Measurements from ENCODE around the gene GNAI3. TPM values are rescaled to one million over a fixed set of nuclear protein-coding genes. Genes with fewer than 3 reads are reported as not detected.

Gene GNAI3
- total and polyA plus RNA-seq, 2 of the 8 experiments (the other 6 are each of a cell fraction or from before 2014, with no cell fraction given), result 4.0 to 9.8 TPM

DNA sequence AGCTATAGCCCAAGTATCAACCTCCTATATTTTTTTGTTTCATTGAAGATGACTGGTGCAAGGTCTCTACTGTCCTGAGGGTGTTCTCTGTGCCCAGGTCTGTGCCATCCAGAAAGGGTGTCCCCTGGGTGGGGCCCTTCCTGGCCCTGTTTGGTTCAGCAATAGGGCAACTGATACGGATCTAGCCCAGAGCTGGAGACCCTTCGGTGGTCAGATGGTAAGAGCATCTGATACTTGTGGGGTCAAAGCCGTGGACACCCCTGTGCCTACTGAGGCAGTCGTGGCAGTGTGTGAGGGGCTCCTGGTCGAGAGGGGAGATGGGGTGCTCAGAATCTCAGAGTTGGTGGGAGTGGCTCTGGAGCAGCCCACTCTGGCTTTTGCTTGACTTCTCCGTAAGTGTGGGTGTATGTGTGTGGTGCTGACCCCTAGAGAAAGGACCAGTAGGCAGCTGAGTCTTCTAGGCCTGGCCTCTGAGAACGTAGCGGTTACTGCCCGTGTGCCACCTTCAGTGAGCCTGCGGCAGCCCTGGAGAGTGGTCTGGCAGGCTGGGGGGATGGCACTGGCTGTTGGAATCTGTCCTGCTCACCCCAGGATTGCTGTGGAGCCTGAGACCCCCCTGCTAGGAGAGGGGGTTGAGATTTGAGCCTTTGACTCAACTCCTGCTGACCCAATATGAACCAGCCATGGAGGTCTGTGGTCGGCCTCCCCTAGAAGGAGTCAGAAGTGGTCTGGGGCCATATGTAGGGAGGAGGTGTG, 73.9 kb downstream of the GNAI3 start:
- H4K5ac ChIP-seq (ENCODE audit: insufficient read length, low read depth, low read length), result no peak overlapping the region
- no peak overlapping the region for H2BK12ac ChIP-seq (ENCODE audit: low read depth, low read length)
- ChIA-PET CTCF (ENCODE audit: partially characterized antibody) (interaction anchor here (0.8 kb wide), 1 partner anchor 76 kb away, joined by 3 read pairs; no protein-coding TSS in a partner anchor), POLR2A (ENCODE audit: partially characterized antibody) (no interaction called here)
- H3K4me2 ChIP-seq (ENCODE audit: insufficient read depth in 1 of 2, low read depth in 2 of 2, low read length in 2 of 2), result no peak overlapping the region; a peak in 1 of 4 replicates
- H2AK5ac ChIP-seq (ENCODE audit: low read depth, low read length), result no peak overlapping the region
- H3K36me3 ChIP-seq (ENCODE audit: control insufficient read depth in 2 of 4, insufficient read depth in 4 of 4, low read length in 3 of 4), result peaks cover 0 to 6% (median 2%) of the 10 kb centered on the region in 4 experiments; a peak in 5 of 8 replicates
- H4K91ac ChIP-seq (replicated peaks; ENCODE audit: insufficient read length, low read length), result no peak overlapping the region
- H3K23ac ChIP-seq (ENCODE audit: insufficient read length), result no peak overlapping the region
- H3K23me2 ChIP-seq (ENCODE audit: low read depth, low read length), result peaks cover 16% of the 10 kb centered on the region
- H3K4ac ChIP-seq (replicated peaks; ENCODE audit: insufficient read length, low read depth, low read length), result peak overlapping the region; percentile 75
- peaks cover 0 to 37% of the 10 kb centered on the region in 2 experiments; a peak in 2 of 4 replicates for H3K79me2 ChIP-seq (ENCODE audit: control insufficient read depth in 1 of 2, insufficient read depth in 2 of 2, low read length in 2 of 2)
- FAIRE-seq, result no peak
- no peak overlapping the region for H3K4me3 ChIP-seq (ENCODE audit: extremely low read depth in 1 of 4, insufficient read depth in 2 of 4, low read depth in 3 of 4, low read length in 4 of 4)
- H3K56ac ChIP-seq (replicated peaks; ENCODE audit: insufficient read length, low read depth, low read length), result no peak overlapping the region
- DNase-seq (ENCODE audit: low read depth in 1 of 2, low spot score in 2 of 2), result no peak
- no peak overlapping the region for H2BK120ac ChIP-seq (replicated peaks; ENCODE audit: low read depth, low read length)
- H3K4me1 ChIP-seq (replicated peaks in 1 of 4; ENCODE audit: control insufficient read depth in 3 of 4, insufficient read depth in 4 of 4, low read length in 3 of 4), result peaks cover 3 to 18% (median 11%) of the 10 kb centered on the region in 4 experiments
- no peak overlapping the region for H2BK15ac ChIP-seq (ENCODE audit: low read length)
- no peak overlapping the region for H2BK20ac ChIP-seq (ENCODE audit: low read length)
- H3K9me3 ChIP-seq (ENCODE audit: insufficient read depth in 2 of 2, low read depth in 1 of 2, low read length in 1 of 2), result no peaks in the 10 kb centered on the region
- no peak overlapping the region for H3K14ac ChIP-seq (ENCODE audit: insufficient read length)
- TF ChIP-seq BRCA1 (IDR thresholded peaks at IDR 0.05; ENCODE audit: low read depth, low read length) (no peak), GTF2F1 (IDR thresholded peaks at IDR 0.05; ENCODE audit: borderline replicate concordance, low read depth, low read length) (no peak), YY1 (IDR thresholded peaks at IDR 0.05; ENCODE audit: low read depth, low read length) (no peak), ASH2L (IDR thresholded peaks at IDR 0.05; ENCODE audit: low read length) (no peak), MAFK (IDR thresholded peaks at IDR 0.05; ENCODE audit: low read depth, low read length) (no peak), FOSL1 (IDR thresholded peaks at IDR 0.05; ENCODE audit: insufficient read depth, low read depth, low read length) (no peak), BCL11A (IDR thresholded peaks at IDR 0.05; ENCODE audit: low read depth in 2 of 2, low read length in 2 of 2) (no peak)
- no peak overlapping the region for H3K9ac ChIP-seq (replicated peaks in 1 of 4; ENCODE audit: extremely low read depth in 1 of 4, low read depth in 3 of 4, low read length in 3 of 4)
- H3K18ac ChIP-seq (ENCODE audit: extremely low read depth, low read length), result no peak overlapping the region
- peaks cover 17% of the 10 kb centered on the region for H3K79me1 ChIP-seq (ENCODE audit: low read depth, low read length)
- no peak overlapping the region for H2AFZ ChIP-seq (ENCODE audit: low read length)
- no peaks in the 10 kb centered on the region for H3K27me3 ChIP-seq (replicated peaks in 1 of 4; ENCODE audit: control insufficient read depth in 3 of 4, extremely low read depth in 1 of 4, insufficient read depth in 3 of 4, low read length in 3 of 4)
- no peak overlapping the region; the same call in 1 of the 2 replicates for H4K8ac ChIP-seq (ENCODE audit: extremely low read depth, insufficient read depth, low read length)
- no peak overlapping the region for H3K27ac ChIP-seq (ENCODE audit: low read depth, low read length)
- peaks cover 5 to 27% of the 10 kb centered on the region in 2 experiments for H4K20me1 ChIP-seq (replicated peaks in 1 of 2; ENCODE audit: control insufficient read depth in 1 of 2, insufficient read depth in 2 of 2, low read length in 2 of 2)
- WGBS, 2 experiments (ENCODE audit: extremely low coverage in 1 of 2, insufficient coverage in 1 of 2, insufficient read length in 1 of 2, insufficient replicate concordance in 2 of 2, low coverage in 1 of 2, low lambda C conversion rate in 2 of 2, missing lambda C conversion rate in 1 of 2), result 85% methylated on average over 11 of the region's 11 CpGs; no CpG with 5 or more reads in 1 of the 2 experiments
- H2BK5ac ChIP-seq (ENCODE audit: low read depth, low read length), result no peak overlapping the region

Data from H1 (cell line).